Neural progenitor cell (in vitro differentiated cells): ENCODE data around the gene ITIH2. TPM values are rescaled to one million over a fixed set of nuclear protein-coding genes. Genes with fewer than 3 reads are reported as not detected.

Experiments
- DNase-seq: peaks from one replicate; pipeline ENCODE4 v3.0.0-alpha.2; 2016; ENCODE audit warnings: low spot score
- H2AFZ ChIP-seq: fragments of 200-600 bp; sonication (generic); replicated peaks from 2 replicates; pipeline ENCODE4 v1.6.1; 2016; ENCODE audit warnings: antibody characterized with exemption
- H3F3A ChIP-seq: fragments of 200-600 bp; sonication (generic); 2 replicates; pipeline ENCODE4 v1.6.1; 2016; ENCODE audit warnings: antibody characterized with exemption, low read depth
- H3K27ac ChIP-seq: fragments of 200-600 bp; sonication (generic); 2 replicates; pipeline ENCODE4 v1.5.1; 2016; ENCODE audit warnings: mild to moderate bottlenecking
- H3K27me3 ChIP-seq: fragments of 200-600 bp; sonication (generic); 2 replicates; pipeline ENCODE4 v1.6.1; 2016; ENCODE audit warnings: mild to moderate bottlenecking, moderate library complexity
- H3K36me3 ChIP-seq: fragments of 200-600 bp; sonication (generic); 2 replicates; pipeline ENCODE4 v1.5.1; 2016
- H3K4me1 ChIP-seq: fragments of 200-600 bp; sonication (generic); 2 replicates; pipeline ENCODE4 v1.6.1; 2016; ENCODE audit warnings: mixed run types
- H3K4me2 ChIP-seq: fragments of 200-600 bp; sonication (generic); 2 replicates; pipeline ENCODE4 v1.6.1; 2016
- H3K4me3 ChIP-seq: fragments of 200-600 bp; sonication (generic); 2 replicates; pipeline ENCODE4 v1.5.1; 2016
- H3K79me2 ChIP-seq: fragments of 200-600 bp; sonication (generic); 2 replicates; pipeline ENCODE4 v1.6.1; 2016; ENCODE audit warnings: low read depth
- H3K9ac ChIP-seq: fragments of 200-600 bp; sonication (generic); 2 replicates; pipeline ENCODE4 v1.6.1; 2016
- H3K9me3 ChIP-seq: fragments of 200-600 bp; sonication (generic); 2 replicates; pipeline ENCODE4 v1.5.1; 2016; ENCODE audit warnings: low read depth
- H4K20me1 ChIP-seq: fragments of 200-600 bp; sonication (generic); 2 replicates; pipeline ENCODE4 v1.6.1; 2016; ENCODE audit warnings: low read depth
- H3K27ac Mint-ChIP-seq: 3 replicates; pipeline ENCODE4 v1.8.0; 2021; ENCODE audit warnings: mixed read lengths
- H3K27me3 Mint-ChIP-seq: 2 replicates; pipeline ENCODE4 v1.8.0; 2022; ENCODE audit warnings: low read depth, mild to moderate bottlenecking, inconsistent platforms, moderate library complexity, mixed read lengths; ENCODE audit not compliant: insufficient read depth
- H3K36me3 Mint-ChIP-seq: 3 replicates; pipeline ENCODE4 v1.8.0; 2021; ENCODE audit warnings: mixed read lengths
- H3K4me1 Mint-ChIP-seq: 3 replicates; pipeline ENCODE4 v1.8.0; 2021; ENCODE audit warnings: mixed read lengths
- H3K4me3 Mint-ChIP-seq: 3 replicates; pipeline ENCODE4 v1.8.0; 2021; ENCODE audit warnings: mild to moderate bottlenecking, moderate library complexity, mixed read lengths
- H3K9me3 Mint-ChIP-seq: 3 replicates; pipeline ENCODE4 v1.8.0; 2020; ENCODE audit warnings: mixed read lengths
- CTCF ChIP-seq: fragments of 200-600 bp; sonication (generic); IDR thresholded peaks from 2 replicates; pipeline ENCODE4 v1.5.1; 2017; ENCODE audit warnings: antibody characterized with exemption, mild to moderate bottlenecking
- EZH2 ChIP-seq: fragments of 200-600 bp; sonication (generic); IDR thresholded peaks from 2 replicates; pipeline ENCODE4 v1.6.1; 2017; ENCODE audit warnings: antibody characterized with exemption, mild to moderate bottlenecking, moderate library complexity
- EZH2phosphoT487 ChIP-seq: fragments of 200-600 bp; sonication (generic); IDR thresholded peaks from 2 replicates; pipeline ENCODE4 v1.6.1; 2017; ENCODE audit warnings: antibody characterized with exemption
- total RNA-seq: library from RNA; depleted of rRNA; stranded (reverse); fragments of >200 nt; gene quantifications from 2 replicates; pipeline ENCODE4 v1.2.3, GENCODE V29; 2015; ENCODE audit warnings: low replicate concordance

ITIH2 gene
- total RNA-seq, 1 donor from 2014 or later, result not detected

GRCh38 chr10:7701158-7701742 is 1.9 kb upstream of the ITIH2 start:
- Histone ChIP-seq H3K9me3 (no peaks in the 10 kb centered on the region), H3K4me3 (no peak overlapping the region), H3K27me3 (no peaks in the 10 kb centered on the region), H3F3A (no peaks in the 10 kb centered on the region), H3K9ac (no peak overlapping the region), H3K36me3 (no peaks in the 10 kb centered on the region), H2AFZ (no peak overlapping the region), H3K4me2 (no peak overlapping the region), H3K27ac (no peak overlapping the region), H4K20me1 (no peaks in the 10 kb centered on the region), H3K4me1 (no peaks in the 10 kb centered on the region), H3K79me2 (no peaks in the 10 kb centered on the region)
- peaks cover 6% of the 10 kb centered on the region for H3K27me3 Mint-ChIP-seq
- DNase-seq, result no peak
- H3K4me3 Mint-ChIP-seq, result no peak overlapping the region
- H3K36me3 Mint-ChIP-seq, result no peaks in the 10 kb centered on the region
- TF ChIP-seq EZH2, result no peak
- TF ChIP-seq EZH2phosphoT487, result no peak
- no peak for TF ChIP-seq CTCF
- no peaks in the 10 kb centered on the region for H3K4me1 Mint-ChIP-seq
- H3K9me3 Mint-ChIP-seq, result no peaks in the 10 kb centered on the region
- H3K27ac Mint-ChIP-seq, result no peak overlapping the region

- Histone ChIP-seq H3K4me2 (no peak overlapping the region), H3K36me3 (no peaks in the 10 kb centered on the region), H3K4me1 (no peaks in the 10 kb centered on the region), H3K79me2 (no peaks in the 10 kb centered on the region), H3K9ac (no peak overlapping the region), H3K9me3 (no peaks in the 10 kb centered on the region), H3K27me3 (no peaks in the 10 kb centered on the region), H4K20me1 (no peaks in the 10 kb centered on the region), H2AFZ (no peak overlapping the region), H3K27ac (no peak overlapping the region), H3K4me3 (no peak overlapping the region), H3F3A (no peaks in the 10 kb centered on the region)
- Mint-ChIP-seq H3K4me3 (no peak overlapping the region), H3K9me3 (no peaks in the 10 kb centered on the region), H3K27ac (no peak overlapping the region), H3K27me3 (peaks cover 4% of the 10 kb centered on the region), H3K36me3 (no peaks in the 10 kb centered on the region), H3K4me1 (no peaks in the 10 kb centered on the region)
- TF ChIP-seq EZH2, result no peak
- TF ChIP-seq CTCF, result no peak
- no peak for TF ChIP-seq EZH2phosphoT487
- DNase-seq, result no peak
Observed at GRCh38 chr10:7702288-7702812, 766 bp upstream of the ITIH2 start.

- Mint-ChIP-seq H3K27me3 (peaks cover 1% of the 10 kb centered on the region), H3K27ac (no peak overlapping the region), H3K36me3 (no peaks in the 10 kb centered on the region), H3K4me1 (no peaks in the 10 kb centered on the region), H3K4me3 (no peak overlapping the region), H3K9me3 (no peaks in the 10 kb centered on the region)
- Histone ChIP-seq H4K20me1 (no peaks in the 10 kb centered on the region), H3K4me1 (no peaks in the 10 kb centered on the region), H3K9ac (no peak overlapping the region), H3K4me3 (no peak overlapping the region), H2AFZ (no peak overlapping the region), H3K27me3 (no peaks in the 10 kb centered on the region), H3F3A (no peaks in the 10 kb centered on the region), H3K79me2 (no peaks in the 10 kb centered on the region), H3K4me2 (no peak overlapping the region), H3K27ac (no peak overlapping the region), H3K36me3 (no peaks in the 10 kb centered on the region), H3K9me3 (no peaks in the 10 kb centered on the region)
- DNase-seq, result no peak
- TF ChIP-seq EZH2phosphoT487 (no peak), EZH2 (no peak), CTCF (no peak)
Observed at GRCh38 chr10:7704071-7705016, 1.2 kb downstream of the ITIH2 start.
